ENCODE data around the gene MEGF8. TPM values are rescaled to one million over a fixed set of nuclear protein-coding genes. Genes with fewer than 3 reads are reported as not detected.

MEGF8 gene
- total and polyA plus RNA-seq, 2 of the 13 experiments (the other 11 are each of a cell fraction or from before 2014, with no cell fraction given) = 4.0 to 8.8 TPM

DNA sequence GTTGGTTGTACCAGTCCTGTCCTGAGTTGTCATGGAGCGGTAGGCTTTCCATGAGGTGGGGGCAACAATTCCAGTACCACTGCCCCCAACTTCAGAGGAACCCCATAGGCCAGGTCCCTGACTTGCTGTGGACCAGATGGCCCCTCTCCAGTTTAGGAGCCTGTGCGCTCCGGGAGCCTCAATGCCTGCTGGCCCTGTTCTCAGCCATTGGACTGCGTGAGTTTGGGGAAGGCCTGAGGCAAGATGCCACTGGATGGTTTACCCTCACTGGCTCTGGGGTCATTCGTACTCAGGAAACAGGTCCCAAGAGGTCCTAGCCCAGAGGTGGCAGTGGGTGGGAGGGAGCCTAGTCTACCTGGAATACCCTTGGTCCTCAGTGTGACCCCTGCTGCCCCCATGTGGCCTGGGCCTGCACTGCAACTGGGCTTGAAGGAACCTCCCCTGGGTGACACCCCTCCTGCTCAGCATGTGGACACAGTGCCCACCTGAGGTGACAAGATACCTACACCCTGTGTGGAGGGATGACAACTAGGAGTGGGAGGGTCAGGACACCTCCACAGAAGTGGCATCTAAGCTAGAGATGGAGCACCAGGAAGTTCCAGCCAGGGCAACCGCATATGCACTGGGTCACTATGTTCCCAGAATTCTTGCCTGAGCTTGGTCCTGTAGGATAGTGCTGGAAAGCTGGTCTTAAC is 29.5 kb upstream of the MEGF8 start:
- Histone ChIP-seq H3K4me3 (replicated peaks in 1 of 3; ENCODE audit: insufficient read depth in 1 of 3, low read depth in 2 of 3, low read length in 3 of 3) (no peak overlapping the region), H2AFZ (ENCODE audit: low read length) (no peak overlapping the region), H3K36me3 (replicated peaks in 1 of 2; ENCODE audit: control insufficient read depth in 1 of 2, insufficient read depth in 2 of 2, low read length in 2 of 2) (peaks cover 13 to 42% of the 10 kb centered on the region in 2 experiments; a peak in 3 of 5 replicates), H3K4me1 (ENCODE audit: insufficient read depth, low read length) (peaks cover 2% of the 10 kb centered on the region), H3K9me3 (ENCODE audit: low read length) (no peaks in the 10 kb centered on the region), H4K20me1 (ENCODE audit: insufficient read depth, low read length) (no peaks in the 10 kb centered on the region), H3K4me2 (ENCODE audit: low read depth, low read length) (no peak overlapping the region), H3K9ac (ENCODE audit: insufficient read depth, low read depth, low read length) (no peak overlapping the region), H3K27me3 (ENCODE audit: control insufficient read depth in 1 of 2, insufficient read depth in 2 of 2, low read length in 2 of 2) (no peaks in the 10 kb centered on the region), H3K79me2 (ENCODE audit: insufficient read depth, low read length) (no peaks in the 10 kb centered on the region), H3K27ac (ENCODE audit: extremely low read length, insufficient read depth, low read length) (no peak overlapping the region)
- DNase-seq (ENCODE audit: low spot score) (peak; percentile 74), ATAC-seq (peak; percentile 81), FAIRE-seq (peak; percentile 92)
- ChIA-PET POLR2A (interaction anchor here (0.8 to 1.4 kb wide), 4 partner anchors 14 to 53 kb away, joined by 3 to 7 read pairs (median 4); partner anchors contain the start of gene CIC), CTCF (ENCODE audit: low intra/inter-chr PET ratio, low total read pairs) (interaction anchor here (0.7 to 1.4 kb wide), 2 partner anchors 50 to 51 kb away, joined by 3 to 7 read pairs; no protein-coding TSS in a partner anchor)
- no TSS peak for BruUV-seq (replicated peaks)
- in situ Hi-C loops (cut with HindIII; ENCODE audit: extremely low pct_ligation_motif_present, low pct_unique_long_range_greater_than_20kb) (no loop called here), intact Hi-C loops (cut with micrococcal nuclease; ENCODE audit: unreplicated experiment) (no loop called here)
- 100% methylated on average over 1 of the region's 6 CpGs for WGBS (ENCODE audit: low lambda C conversion rate)
- 0 out of 2 replicates have a peak, but pooled peaks have one; percentile 39 for TF ChIP-seq POLR2G (IDR thresholded peaks at IDR 0.05; ENCODE audit: low read depth, low read length)
- TF ChIP-seq ZC3H13 (CRISPR knock-in tag; IDR thresholded peaks at IDR 0.05) = 0 out of 2 replicates have a peak, but pooled peaks have one; percentile 24
- peak; percentile 58 for TF ChIP-seq SMC3 (IDR thresholded peaks at IDR 0.05; ENCODE audit: low read length)
- TF ChIP-seq, protein P1, sequence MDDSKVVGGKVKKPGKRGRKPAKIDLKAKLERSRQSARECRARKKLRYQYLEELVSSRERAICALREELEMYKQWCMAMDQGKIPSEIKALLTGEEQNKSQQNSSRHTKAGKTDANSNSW (CRISPR knock-in tag; IDR thresholded peaks at IDR 0.05; ENCODE audit: borderline replicate concordance) = no peak
- TF ChIP-seq, protein P2, sequence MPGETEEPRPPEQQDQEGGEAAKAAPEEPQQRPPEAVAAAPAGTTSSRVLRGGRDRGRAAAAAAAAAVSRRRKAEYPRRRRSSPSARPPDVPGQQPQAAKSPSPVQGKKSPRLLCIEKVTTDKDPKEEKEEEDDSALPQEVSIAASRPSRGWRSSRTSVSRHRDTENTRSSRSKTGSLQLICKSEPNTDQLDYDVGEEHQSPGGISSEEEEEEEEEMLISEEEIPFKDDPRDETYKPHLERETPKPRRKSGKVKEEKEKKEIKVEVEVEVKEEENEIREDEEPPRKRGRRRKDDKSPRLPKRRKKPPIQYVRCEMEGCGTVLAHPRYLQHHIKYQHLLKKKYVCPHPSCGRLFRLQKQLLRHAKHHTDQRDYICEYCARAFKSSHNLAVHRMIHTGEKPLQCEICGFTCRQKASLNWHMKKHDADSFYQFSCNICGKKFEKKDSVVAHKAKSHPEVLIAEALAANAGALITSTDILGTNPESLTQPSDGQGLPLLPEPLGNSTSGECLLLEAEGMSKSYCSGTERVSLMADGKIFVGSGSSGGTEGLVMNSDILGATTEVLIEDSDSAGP (CRISPR knock-in tag; IDR thresholded peaks at IDR 0.05; ENCODE audit: borderline replicate concordance) = peak; percentile 67
- TF ChIP-seq MXI1 (IDR thresholded peaks at IDR 0.05; ENCODE audit: borderline replicate concordance, low read depth, low read length) = peak; percentile 23; the same call in 1 of the 3 replicates
- peak; percentile 39; the same call in 1 of the 2 replicates for TF ChIP-seq ARID4A (CRISPR knock-in tag; IDR thresholded peaks at IDR 0.05; ENCODE audit: borderline replicate concordance)
- TF ChIP-seq POLR2AphosphoS5 (IDR thresholded peaks at IDR 0.05; ENCODE audit: low read depth, low read length) = peak; percentile 55
- peak; percentile 53; the same call in 1 of the 2 replicates for TF ChIP-seq HBP1 (CRISPR knock-in tag; IDR thresholded peaks at IDR 0.05; ENCODE audit: low read depth)
- no peak for TF ChIP-seq TCF12 (IDR thresholded peaks at IDR 0.05)
- TF ChIP-seq TCF12 (CRISPR knock-in tag; IDR thresholded peaks at IDR 0.05) = no peak
- TF ChIP-seq ZFY (CRISPR knock-in tag; IDR thresholded peaks at IDR 0.05) = 0 out of 2 replicates have a peak, but pooled peaks have one; percentile 8
- TF ChIP-seq HMGXB4 (CRISPR knock-in tag; IDR thresholded peaks at IDR 0.05; ENCODE audit: borderline replicate concordance in 1 of 2, low read depth in 1 of 2) = peak in 1 of 2 experiments; percentile 75; a peak in 2 of 4 replicates
